ENCODE data around the gene GPR89A. TPM values are rescaled to one million over a fixed set of nuclear protein-coding genes. Genes with fewer than 3 reads are reported as not detected.

GPR89A gene
- total RNA-seq, 1 experiment from 2014 or later: 19.5 TPM

DNA sequence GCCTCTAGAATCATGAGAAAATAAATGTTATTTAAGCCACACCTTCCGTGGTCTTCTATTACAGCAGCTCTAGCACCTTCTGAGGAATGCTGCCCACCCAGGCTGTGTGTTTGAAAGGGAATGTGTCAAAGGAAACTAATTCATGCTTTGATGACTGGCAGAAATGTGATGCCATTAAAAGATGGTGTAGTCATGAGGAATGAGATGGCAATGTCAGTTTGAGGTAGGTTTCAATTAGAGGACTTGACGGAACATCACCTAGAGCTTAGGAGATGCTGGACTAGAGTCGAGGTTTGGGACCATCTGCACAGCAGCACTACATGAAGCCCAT is 88.8 kb downstream of the GPR89A start:
- no peak overlapping the region for H3K9ac ChIP-seq (ENCODE audit: low read length)
- H3K27me3 ChIP-seq (ENCODE audit: insufficient read depth, low read length): no peaks in the 10 kb centered on the region
- no peaks in the 10 kb centered on the region for H3K79me2 ChIP-seq (ENCODE audit: insufficient read depth, low read length)
- no peaks in the 10 kb centered on the region for H4K20me1 ChIP-seq (ENCODE audit: insufficient read depth)
- H3K4me3 ChIP-seq (replicated peaks in 1 of 2; ENCODE audit: low read depth in 1 of 2, low read length in 2 of 2): no peak overlapping the region
- H3K4me1 ChIP-seq (ENCODE audit: control insufficient read depth in 1 of 2, insufficient read depth in 2 of 2, low read length in 2 of 2): no peaks in the 10 kb centered on the region
- no peak for ATAC-seq
- H2AFZ ChIP-seq (ENCODE audit: low read depth, low read length, poor library complexity, severe bottlenecking): no peak overlapping the region
- intact Hi-C loops (cut with micrococcal nuclease): no loop called here
- no peak overlapping the region for H3K4me2 ChIP-seq (ENCODE audit: low read length)
- H3K9me2 ChIP-seq (ENCODE audit: insufficient read depth): no peaks in the 10 kb centered on the region
- no peak for TF ChIP-seq CBX3 (IDR thresholded peaks at IDR 0.05; ENCODE audit: low read depth)
- TF ChIP-seq REST (IDR thresholded peaks at IDR 0.05; ENCODE audit: low read depth): no peak
- TF ChIP-seq SIN3A (IDR thresholded peaks at IDR 0.05; ENCODE audit: low read depth): no peak
- no peak for TF ChIP-seq ZBTB33 (IDR thresholded peaks at IDR 0.05; ENCODE audit: extremely low read depth, insufficient replicate concordance, low read length)
- TF ChIP-seq EGR1 (IDR thresholded peaks at IDR 0.05; ENCODE audit: low read depth): no peak
- ChIA-PET RAD21 (ENCODE audit: low non-redundant PET in 1 of 2, low total read pairs in 2 of 2, uncharacterized antibody in 2 of 2, unreplicated experiment in 2 of 2) (no interaction called here), CTCF (no interaction called here), POLR2A (no interaction called here)
- no peaks in the 10 kb centered on the region for H3K36me3 ChIP-seq (ENCODE audit: control insufficient read depth in 1 of 2, insufficient read depth in 2 of 2, low read length in 2 of 2)
- no TSS peak for BruUV-seq (replicated peaks)
- H3K27ac ChIP-seq (ENCODE audit: low read depth, low read length): no peak overlapping the region
- no peak for DNase-seq (ENCODE audit: low read depth, low spot score)
- H3K9me3 ChIP-seq (ENCODE audit: control insufficient read depth in 1 of 2, insufficient read depth in 1 of 2, low read depth in 1 of 2, low read length in 2 of 2): no peaks in the 10 kb centered on the region
